Thoracic aorta (tissue), 2 donors: ENCODE data around the gene ALKBH4. TPM values are rescaled to one million over a fixed set of nuclear protein-coding genes. Genes with fewer than 3 reads are reported as not detected.

ENCODE experiments used
- ATAC-seq: fragments of 150-250 bp; one replicate; pipeline ENCODE4 v1.8.0; 2017; ENCODE audit warnings: low read depth; ENCODE audit not compliant: insufficient number of reproducible peaks, low FRiP score
- DNase-seq: peaks from one replicate; pipeline ENCODE4 v3.0.0-alpha.2; 2020; ENCODE audit warnings: low spot score
- H3K27ac ChIP-seq, 2 donors: fragments of 200-600 bp; sonication (generic); 1 replicate in 1 of 2; 2 replicates in 1 of 2; pipeline ENCODE4 v1.5.1; 2016; ENCODE audit warnings: mild to moderate bottlenecking in 2 of 2, moderate library complexity in 2 of 2
- H3K27me3 ChIP-seq: fragments of 200-600 bp; sonication (generic); replicated peaks from 2 replicates; pipeline ENCODE4 v1.6.0; 2016; ENCODE audit warnings: mild to moderate bottlenecking; ENCODE audit not compliant: insufficient read depth
- H3K36me3 ChIP-seq: fragments of 200-600 bp; sonication (generic); one replicate; pipeline ENCODE4 v1.5.1; 2016
- H3K4me1 ChIP-seq, 2 donors: fragments of 200-600 bp; sonication (generic); 1 replicate in 1 of 2; 2 replicates in 1 of 2; pipeline versions ENCODE4 v1.5.1 to v1.6.0; 2016; ENCODE audit warnings: low read depth in 2 of 2, mild to moderate bottlenecking in 1 of 2; ENCODE audit not compliant: control insufficient read depth in 1 of 2
- H3K4me3 ChIP-seq: fragments of 200-600 bp; sonication (generic); 2 replicates; pipeline ENCODE4 v1.5.1; 2016; ENCODE audit warnings: mild to moderate bottlenecking
- H3K9me3 ChIP-seq: fragments of 200-600 bp; sonication (generic); 2 replicates; pipeline ENCODE4 v1.5.1; 2016
- total RNA-seq, 2 donors: library from RNA; depleted of rRNA; stranded (reverse); fragments of >200 nt; gene quantifications; one replicate each; pipeline versions ENCODE4 v1.1.0 to v1.2.3, GENCODE V29; 2016
- TF ChIP-seq, protein P1 (sequence below): fragments of 200-600 bp; sonication (generic); IDR thresholded peaks from one replicate; pipeline ENCODE4 v1.5.1; 2019; ENCODE audit warnings: antibody characterized with exemption

ALKBH4 gene
- total RNA-seq, 2 donors from 2014 or later: 15.9 to 29.6 TPM

DNA sequence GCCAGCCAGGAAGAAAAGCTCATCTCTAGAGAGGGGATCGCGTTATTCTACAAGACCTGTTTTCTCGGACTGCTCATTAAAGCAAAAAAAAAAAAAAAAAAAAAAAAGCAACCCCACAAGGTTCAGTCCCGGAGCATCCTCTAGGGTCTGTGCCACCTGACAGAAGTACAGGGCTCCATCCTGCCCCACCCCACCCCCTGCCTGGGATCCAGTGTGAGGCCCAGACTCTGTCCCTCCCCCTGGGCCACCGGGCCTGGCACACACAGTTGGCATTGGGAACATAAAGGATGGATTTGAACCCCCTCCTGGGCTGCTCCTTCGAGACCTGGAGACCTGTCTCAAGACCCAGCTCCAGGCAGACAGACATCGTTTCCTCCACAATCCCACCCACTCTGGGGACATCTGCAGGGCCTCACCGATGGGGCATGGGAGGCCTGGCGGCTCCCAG is 30.6 kb downstream of the ALKBH4 start:
- peak overlapping the region; percentile 92 for H3K4me3 ChIP-seq
- TF ChIP-seq, protein P1, sequence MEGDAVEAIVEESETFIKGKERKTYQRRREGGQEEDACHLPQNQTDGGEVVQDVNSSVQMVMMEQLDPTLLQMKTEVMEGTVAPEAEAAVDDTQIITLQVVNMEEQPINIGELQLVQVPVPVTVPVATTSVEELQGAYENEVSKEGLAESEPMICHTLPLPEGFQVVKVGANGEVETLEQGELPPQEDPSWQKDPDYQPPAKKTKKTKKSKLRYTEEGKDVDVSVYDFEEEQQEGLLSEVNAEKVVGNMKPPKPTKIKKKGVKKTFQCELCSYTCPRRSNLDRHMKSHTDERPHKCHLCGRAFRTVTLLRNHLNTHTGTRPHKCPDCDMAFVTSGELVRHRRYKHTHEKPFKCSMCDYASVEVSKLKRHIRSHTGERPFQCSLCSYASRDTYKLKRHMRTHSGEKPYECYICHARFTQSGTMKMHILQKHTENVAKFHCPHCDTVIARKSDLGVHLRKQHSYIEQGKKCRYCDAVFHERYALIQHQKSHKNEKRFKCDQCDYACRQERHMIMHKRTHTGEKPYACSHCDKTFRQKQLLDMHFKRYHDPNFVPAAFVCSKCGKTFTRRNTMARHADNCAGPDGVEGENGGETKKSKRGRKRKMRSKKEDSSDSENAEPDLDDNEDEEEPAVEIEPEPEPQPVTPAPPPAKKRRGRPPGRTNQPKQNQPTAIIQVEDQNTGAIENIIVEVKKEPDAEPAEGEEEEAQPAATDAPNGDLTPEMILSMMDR: no peak
- no peak for DNase-seq
- peaks cover 3% of the 10 kb centered on the region for H3K36me3 ChIP-seq
- H3K4me1 ChIP-seq: peaks cover 0 to 18% of the 10 kb centered on the region in 2 donors
- H3K9me3 ChIP-seq: no peaks in the 10 kb centered on the region
- H3K27ac ChIP-seq: peak overlapping the region in 1 of 2 donors; percentile 47
- ATAC-seq: no peak
- H3K27me3 ChIP-seq: no peaks in the 10 kb centered on the region

DNA sequence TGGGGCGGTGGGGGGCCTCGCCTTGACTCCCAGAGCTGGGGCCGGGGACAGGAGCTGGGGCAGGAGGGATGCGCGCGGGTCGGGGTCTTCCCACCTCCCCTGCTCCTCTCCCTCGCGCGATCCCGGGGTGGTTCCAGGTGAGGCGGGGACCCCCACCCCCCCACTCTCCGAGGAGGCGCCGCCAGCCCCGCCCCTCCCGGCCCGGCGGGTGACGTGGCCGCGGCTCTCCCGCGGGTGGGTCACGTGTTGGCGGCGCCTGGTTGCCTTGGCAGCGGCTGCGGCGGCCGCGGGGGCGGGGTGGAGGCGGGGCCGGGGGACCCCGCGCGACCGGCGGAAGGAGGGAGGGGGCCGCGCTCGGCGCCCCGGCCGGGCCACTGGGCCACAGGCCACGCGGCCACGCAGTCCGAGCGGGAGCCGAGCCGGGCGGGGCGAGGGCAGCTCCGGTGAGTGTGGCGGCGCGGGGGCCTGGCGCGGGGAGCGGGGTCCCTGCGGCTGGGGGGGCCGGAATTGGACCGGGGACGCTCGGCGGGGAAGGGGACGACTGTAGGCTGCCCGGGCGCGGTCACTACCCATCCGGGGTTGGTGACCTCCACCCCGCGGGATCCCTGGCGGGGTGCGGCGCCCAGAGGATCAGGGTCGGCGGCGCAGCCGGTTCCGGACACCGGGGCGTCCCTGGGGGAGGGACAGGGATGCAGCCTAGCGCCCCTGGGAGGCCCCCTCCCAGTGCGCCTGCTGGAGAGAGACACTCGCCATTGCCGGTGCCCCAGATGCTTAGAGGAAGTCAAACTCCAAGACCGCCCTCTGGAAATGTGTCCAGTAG is 31.2 kb downstream of the ALKBH4 start, which contains the start of gene ORAI2:
TSS of gene ORAI2 (plus strand) at position 357 of the 820 bp plus-strand sequence. CDS start 5,382 bp downstream, outside the sequence.
- ATAC-seq (peak; percentile 85), DNase-seq (no peak)
- Histone ChIP-seq H3K27me3 (no peaks in the 10 kb centered on the region), H3K4me3 (peak within 1 kb of the TSS; percentile 92), H3K9me3 (no peaks in the 10 kb centered on the region), H3K27ac (peak within 1 kb of the TSS in 1 of 2 donors; percentile 55), H3K4me1 (peaks cover 0 to 18% of the 10 kb centered on the region in 2 donors), H3K36me3 (no peaks in the 10 kb centered on the region)
- TF ChIP-seq, protein P1: no peak

DNA sequence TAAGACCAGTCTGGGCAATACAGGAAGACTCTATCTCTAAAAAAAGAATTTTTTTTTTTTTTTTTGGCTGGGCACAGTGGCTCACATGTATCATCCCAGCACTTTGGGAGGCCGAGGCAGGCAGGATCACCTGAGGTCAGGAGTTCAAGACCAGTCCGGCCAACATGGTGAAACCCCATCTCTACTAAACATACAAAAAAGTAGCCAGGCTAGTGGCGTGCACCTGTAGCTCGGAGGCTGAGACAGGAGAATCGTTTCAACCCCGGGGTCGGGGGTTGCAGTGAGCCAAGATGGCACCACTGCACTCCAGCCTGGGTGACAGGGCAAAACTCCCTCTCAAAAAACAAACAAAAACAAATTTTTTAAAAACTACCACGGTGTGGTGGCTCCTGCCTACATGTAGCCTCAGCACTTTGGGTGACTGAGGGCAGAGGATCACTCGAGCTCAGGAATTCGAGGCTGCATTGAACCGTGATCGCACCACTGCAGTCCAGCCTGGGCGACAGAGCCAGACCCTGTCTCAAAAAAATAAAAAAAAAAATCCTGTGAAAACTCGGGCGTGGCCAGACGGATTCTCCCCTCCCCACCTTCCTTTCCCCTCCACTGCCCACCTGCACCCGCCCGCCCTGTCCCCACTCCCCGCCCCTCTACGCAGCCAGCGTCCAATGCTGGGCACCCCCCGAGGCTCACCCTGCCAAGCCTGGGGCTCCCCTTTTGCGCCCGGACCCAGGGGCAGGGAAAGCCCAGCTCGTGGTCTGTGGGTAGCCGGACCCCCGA is 32.0 kb downstream of the ALKBH4 start:
- Histone ChIP-seq H3K4me3 (peak overlapping the region; percentile 92), H3K27ac (peak overlapping the region in 1 of 2 donors; percentile 55), H3K9me3 (no peaks in the 10 kb centered on the region), H3K36me3 (no peaks in the 10 kb centered on the region), H3K4me1 (peaks cover 0 to 18% of the 10 kb centered on the region in 2 donors), H3K27me3 (no peaks in the 10 kb centered on the region)
- DNase-seq: no peak
- TF ChIP-seq, protein P1: no peak
- ATAC-seq: peak; percentile 15

DNA sequence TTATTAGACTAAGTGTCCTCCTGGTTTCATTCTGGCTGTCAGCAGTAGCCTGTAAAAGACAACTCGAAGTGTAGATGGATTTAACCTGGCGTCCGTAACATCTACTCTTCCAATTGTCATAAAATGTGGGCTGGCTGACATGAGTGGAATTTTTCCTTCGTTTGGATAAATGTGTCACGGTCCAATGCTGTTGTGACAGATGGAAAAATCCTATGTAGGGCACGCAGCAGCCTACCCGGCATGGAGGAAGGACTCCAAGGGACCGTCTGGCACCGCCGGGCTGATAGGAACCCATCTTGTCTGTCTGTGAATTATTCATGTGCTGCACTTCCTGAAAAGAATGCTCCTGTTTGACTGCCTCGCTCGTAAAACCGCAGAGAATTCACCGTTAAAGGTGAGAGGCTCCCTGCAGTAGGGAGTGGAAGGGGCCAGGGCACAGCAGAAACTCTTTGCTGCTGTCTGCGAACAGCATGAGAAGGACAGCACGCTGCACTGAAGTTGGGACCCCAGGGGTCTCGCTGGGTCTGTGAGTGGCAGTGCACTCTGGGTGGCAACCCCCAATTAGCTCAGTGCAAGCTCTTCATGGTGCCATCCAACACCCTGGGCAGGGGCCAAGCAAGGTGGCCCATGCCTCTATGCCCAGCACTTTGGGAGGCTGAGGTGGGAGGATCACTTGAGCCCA is 32.9 kb downstream of the ALKBH4 start:
- DNase-seq: no peak
- Histone ChIP-seq H3K36me3 (peaks cover 4% of the 10 kb centered on the region), H3K27me3 (no peaks in the 10 kb centered on the region), H3K4me3 (no peak overlapping the region), H3K27ac (peak overlapping the region in 1 of 2 donors; percentile 27), H3K4me1 (peaks cover 0 to 18% of the 10 kb centered on the region in 2 donors), H3K9me3 (no peaks in the 10 kb centered on the region)
- ATAC-seq: no peak
- TF ChIP-seq, protein P1: no peak
